ENCODE measurements around the gene BTNL9.
"Not testable (repeated sequence)": the region's sequence is repeated elsewhere in the genome, so short reads cannot be mapped to it uniquely, and the experiment has no call there.

The BTNL9 gene

DNA sequence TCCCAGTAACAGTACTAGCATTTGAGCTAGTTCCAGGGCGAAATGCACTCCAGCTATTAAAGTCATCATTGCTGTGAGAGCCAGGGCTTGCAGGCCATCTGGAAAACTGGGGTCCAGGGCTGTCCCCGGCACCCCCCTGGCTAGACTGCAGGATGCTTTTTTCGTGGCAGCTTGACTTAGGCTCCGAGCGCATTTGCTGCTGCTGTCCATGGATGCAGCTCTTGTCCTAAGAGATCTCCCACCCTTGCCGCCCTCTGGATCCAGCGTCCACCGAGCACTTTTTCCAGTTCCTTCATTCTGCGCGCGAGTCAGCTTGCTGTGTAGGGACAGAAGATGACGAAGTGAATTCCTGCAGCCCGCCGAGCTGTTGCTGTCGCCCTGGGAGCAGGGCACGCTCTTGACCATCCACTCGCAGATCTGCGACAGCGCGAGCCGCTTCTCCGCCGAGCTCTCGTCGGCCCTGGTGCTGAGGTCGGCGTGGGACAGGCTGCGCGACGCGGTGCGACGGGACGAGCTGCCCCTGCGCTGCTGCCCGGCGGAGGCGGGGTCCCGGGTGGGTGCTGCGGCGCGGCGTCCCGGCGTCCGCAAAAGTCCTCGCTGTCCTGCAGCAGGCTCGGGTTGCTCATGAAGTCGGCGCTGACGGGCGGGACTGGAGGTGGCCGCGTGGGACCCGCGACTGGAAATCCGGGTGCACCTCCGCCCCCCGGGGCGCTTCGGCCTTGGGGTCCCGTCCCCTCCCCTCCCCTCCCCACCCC, 60.2 kb downstream of the BTNL9 start:
- DNase-seq (ENCODE audit: low spot score): no peak

GRCh38 chr5:181101030-181101641, 61.1 kb downstream of the BTNL9 start:
- DNase-seq (ENCODE audit: low spot score): not testable (repeated sequence)

DNA sequence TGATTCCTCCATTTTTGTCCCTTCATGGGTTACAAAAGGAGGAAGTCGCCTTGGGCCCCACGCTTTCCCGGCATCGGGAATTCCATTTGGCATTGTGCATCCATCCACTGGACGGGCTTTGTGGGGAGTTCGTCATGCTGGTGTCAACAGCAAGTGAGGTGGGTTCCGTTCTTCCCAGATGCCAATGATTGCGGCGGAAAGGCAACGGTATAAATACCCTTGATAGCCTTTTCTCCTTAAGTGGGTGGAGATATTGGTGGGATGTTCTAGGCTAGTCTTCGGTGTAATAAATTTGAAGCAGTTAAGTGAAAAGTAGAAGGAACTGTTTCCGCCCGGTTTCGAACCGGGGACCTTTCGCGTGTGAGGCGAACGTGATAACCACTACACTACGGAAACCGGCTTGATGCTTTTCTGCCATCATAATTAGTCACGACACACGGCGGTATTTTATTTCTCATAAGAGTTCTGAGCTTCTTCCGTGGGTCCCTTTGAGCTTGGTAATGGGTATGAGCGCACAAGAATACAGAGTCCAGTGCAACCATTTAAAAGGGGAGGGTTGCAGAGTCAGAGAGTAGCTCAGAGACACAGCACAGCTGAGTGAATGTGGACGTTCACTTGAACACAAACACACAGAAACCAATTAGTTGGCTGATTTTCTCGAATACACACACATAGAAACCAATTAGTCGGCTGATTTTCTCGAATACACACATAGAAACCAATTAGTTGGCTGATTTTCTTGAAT, 62.0 kb downstream of the BTNL9 start:
- DNase-seq (ENCODE audit: low spot score): not testable (repeated sequence)

DNA sequence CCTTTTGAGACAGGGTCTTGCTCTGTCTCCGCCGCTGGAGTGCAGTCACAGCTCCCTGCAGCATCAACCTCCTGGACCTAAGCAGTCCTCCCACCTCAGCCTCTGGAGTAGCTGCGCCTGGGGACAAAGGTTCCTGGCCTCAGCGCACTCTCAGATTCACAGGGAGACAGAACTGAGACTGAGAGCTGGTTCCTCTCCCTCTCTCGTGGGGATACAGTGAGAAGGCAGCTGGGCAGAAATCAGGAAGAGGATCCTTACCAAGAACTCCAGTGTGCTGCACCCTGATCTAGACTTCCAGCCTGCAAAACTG, 64.1 kb downstream of the BTNL9 start:
- not testable (repeated sequence) for DNase-seq (ENCODE audit: low spot score)

DNA sequence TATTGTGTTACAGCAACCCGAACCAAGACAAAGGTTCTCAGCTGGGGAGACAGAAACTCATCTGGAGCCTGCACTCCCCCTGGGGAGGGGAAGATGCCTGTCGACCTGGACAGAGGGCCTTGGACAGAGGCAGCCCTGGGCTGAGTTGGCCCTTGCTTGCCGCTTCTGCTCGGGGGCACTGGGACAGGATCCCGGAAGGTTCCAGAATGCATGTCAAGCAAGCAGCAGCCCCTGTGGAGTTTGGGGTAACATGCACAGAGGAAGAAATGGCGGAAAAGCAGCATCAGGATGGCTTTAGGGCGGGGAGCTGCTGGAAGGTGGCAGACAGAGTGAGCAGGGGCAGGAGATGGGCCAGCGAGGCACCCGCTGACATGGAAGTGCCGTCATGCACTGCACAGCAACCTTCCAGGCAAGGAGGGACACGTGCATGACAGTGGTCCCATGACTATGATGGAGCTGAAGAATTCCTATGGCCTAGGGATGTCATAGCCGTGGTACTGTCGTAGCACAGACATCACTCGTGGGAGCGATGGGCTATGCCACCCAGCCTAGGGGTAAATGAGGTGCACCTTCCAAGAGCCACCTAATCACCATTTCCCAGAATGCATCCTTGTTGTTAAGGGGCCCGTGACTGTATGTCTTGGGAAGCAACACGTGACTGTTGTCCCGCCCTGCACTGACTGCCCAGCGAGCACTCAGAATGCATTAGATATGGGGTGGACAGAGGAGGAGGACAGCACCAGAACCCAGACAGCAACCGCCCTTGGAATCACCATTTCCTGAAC, 64.7 kb downstream of the BTNL9 start:
- DNase-seq (ENCODE audit: low spot score): not testable (repeated sequence)

DNA sequence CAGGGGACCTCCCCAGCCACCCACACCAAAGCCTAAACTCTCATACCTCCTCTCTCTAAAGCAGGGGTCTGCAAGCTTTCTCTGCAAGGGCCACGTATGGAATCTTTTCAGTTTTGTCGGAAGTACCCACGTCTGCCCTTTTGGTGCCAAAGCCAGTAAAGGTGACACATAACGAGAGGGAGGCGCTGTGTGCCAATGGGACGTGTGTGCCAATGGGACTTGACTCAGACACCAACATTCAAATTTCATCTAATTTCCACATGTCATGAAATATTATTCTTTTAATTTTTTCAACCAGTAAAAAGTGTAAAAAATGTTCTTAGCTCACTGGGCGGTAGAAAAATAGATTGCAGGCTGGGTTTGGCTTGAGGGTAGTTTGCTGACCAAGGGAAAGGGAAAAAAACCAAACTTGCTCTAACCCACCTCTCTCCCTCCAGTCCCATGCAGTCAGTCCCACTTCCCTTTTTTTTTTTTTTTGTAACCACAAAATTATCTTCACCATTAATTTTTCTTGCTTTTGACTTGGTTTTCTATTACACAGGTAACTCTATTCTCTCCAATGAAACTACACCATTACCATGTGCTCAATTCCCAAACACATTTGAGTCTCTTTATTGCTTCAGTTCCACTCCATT, 65.4 kb downstream of the BTNL9 start:
- DNase-seq (ENCODE audit: low spot score): no peak

- DNase-seq (ENCODE audit: low spot score): no peak
Measured at GRCh38 chr5:181107699-181108098, 67.6 kb downstream of the BTNL9 start.

DNA sequence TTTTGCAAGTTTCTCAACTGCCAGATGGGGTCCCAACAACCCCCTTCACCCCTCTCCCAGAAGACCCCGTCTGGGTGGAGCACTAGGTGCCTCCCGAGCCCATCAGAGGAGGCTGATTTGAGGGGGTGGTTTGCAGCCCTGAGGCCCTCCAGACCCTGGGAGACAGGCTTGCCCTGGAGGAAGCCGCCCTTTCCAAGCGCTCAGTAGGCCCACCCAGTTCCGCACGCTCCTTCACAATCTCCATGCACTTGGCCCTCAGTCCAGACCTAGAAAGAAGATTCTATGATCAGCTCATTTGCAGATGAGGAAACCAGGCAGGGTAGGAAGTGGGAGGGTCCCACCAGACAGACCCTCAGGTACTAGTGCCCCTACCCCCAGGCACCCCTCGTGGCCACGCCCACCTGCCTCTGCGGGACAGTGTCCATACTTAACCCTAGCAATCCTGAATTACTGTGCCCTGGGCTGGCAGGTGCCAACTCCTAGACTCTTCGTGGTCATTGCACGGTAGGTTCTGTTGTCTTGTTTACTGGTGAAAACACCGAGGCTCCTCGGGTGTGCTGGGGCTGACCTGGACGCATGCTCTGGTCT, 68.6 kb downstream of the BTNL9 start:
- DNase-seq (ENCODE audit: low spot score): no peak

- no peak for DNase-seq (ENCODE audit: low spot score)
Measured at GRCh38 chr5:181109489-181110013, 69.5 kb downstream of the BTNL9 start.

DNA sequence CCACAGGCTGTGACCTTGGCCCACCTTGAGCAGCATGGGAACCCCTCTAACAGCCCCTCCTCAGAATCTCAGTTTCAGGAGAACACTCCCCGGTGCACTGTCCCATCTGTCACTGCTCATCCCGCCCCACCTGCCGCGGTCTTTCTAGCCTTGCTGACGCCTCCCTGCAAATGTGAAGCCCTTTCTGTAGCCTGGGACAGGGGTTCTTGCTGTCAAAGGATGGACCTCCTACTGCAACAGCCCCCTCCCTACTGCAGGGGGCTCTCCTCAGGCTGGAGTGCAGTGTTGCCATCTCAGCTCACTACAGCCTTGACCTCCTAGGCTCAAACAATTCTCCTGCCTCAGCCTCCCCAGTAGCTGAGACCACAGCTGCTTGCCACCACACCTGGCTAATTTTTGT, 70.9 kb downstream of the BTNL9 start:
- no peak for DNase-seq (ENCODE audit: low spot score)
